ENCODE data around the gene LUM.
"Not testable (repeated sequence)": the region's sequence is repeated elsewhere in the genome, so short reads cannot be mapped to it uniquely, and the experiment has no call there.

The LUM gene

GRCh38 chr12:91109581-91110310 lies 1.5 kb downstream of the LUM start:
- no peak for DNase-seq (ENCODE audit: low read depth)

GRCh38 chr12:91109148-91109564 lies 2.1 kb downstream of the LUM start:
- peak; percentile 3 for DNase-seq (ENCODE audit: low read depth)

GRCh38 chr12:91108196-91108755 lies 3.0 kb downstream of the LUM start:
- DNase-seq (ENCODE audit: low read depth): no peak

GRCh38 chr12:91106283-91106682 lies 5.0 kb downstream of the LUM start:
- DNase-seq (ENCODE audit: low read depth): no peak

DNA sequence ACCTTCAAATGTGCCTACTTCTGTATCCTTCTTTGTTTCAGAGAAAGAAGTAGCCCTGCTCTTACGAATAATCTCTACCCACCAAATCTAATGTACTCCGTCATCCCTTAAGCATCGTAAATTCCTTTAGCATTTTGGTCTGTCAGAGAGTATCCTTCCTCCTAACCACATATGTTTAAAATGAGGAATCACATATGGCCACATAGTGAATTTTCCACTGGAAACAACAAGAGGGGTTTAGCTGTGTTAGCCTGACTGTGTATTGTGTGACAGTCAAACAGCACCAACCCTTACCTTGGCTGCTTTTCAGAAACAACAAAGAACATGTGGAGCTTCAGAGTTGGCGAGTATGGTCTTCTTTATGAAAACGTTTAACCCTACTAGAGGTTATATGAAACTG lies 5.5 kb downstream of the LUM start:
- no peak for DNase-seq (ENCODE audit: low read depth)

DNA sequence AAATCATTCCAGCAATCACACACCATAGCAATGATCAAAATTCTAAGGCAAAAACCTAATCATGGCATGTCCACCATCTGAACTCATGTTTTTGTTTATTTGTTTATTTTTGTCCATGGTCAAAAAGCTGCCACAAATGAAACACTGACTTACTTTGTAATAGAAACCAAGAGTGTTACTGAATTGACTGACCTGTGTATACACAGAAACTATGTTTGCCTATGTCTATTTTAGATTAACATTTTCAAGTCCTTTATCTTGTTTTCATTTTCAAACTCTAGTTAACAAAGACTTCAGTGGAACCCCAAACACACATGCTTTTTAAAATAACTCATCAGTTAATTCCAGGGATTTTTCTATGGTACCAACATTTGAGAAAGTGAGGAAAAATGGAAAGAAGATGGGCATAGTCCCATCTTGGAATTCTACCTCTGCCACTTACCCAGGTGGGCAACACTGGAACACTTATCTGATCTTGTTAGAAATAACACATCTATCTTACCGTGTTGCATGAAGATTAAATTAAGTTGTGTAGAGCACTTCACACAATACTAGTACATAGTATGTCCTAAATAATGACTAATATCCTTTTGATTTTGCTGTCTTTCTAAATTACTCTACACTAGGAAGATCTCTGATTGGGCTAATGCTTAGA lies 6.4 kb downstream of the LUM start:
- DNase-seq (ENCODE audit: low read depth): no peak

GRCh38 chr12:91103624-91104023 lies 7.7 kb downstream of the LUM start:
- no peak for DNase-seq (ENCODE audit: low read depth)

GRCh38 chr12:91103101-91103500 lies 8.2 kb downstream of the LUM start:
- DNase-seq (ENCODE audit: low read depth): no peak

DNA sequence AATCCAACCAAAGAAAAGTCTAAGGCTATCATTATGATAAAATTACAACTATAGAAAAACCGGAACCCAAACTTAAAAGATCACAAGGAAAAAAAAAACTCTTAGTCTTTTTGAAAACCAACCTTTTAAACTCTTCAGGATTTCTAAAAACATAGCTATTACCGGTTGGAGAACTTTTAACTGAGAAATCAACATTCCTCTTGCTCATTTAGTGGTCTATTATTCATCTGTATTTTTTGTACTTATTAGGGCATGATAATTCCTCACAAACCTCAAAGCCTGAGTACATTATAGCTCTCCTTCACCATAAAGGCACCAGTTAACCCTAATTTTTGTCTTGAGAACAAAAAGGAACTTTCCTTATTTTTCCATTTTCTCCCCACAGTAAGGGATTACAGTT lies 10.4 kb downstream of the LUM start:
- no peak for DNase-seq (ENCODE audit: low read depth)

DNA sequence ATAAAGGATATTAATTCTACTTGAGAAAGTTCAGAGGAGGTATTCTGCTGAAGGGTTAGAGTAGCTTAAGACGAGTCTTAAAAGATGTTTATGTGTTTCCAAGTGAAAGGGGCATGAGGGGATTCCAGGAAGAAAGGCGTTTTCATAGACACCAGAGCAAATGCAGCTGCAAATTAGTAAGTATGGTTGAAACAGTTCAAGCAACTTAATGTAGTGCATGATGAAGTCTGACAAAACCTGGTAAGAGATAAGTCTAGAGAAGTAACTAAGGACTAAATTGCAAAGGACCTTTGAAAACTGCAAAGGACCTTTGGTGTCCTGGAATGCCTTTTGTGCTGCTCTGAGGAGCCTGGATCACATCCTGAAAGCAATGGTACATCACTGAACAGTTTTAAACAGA lies 11.5 kb downstream of the LUM start:
- DNase-seq (ENCODE audit: low read depth): no peak

DNA sequence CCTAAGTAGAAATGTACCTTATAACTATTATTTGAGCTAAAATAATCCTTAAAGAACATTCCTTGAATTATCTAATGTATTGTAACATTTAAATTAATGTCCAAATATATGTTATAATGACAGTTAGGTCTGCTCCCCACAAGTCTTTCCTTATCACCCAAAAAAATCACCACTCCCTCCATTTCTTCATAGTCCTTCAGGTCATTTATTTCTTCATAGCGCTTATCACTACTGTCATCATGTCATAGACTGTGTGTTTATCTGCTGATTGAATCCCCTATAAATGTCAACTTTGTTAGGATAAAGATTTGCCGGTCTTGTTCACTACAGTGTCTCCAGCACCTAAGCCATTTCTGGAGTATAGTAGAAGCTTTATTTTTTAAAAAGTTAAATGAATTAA lies 12.0 kb downstream of the LUM start:
- no peak for DNase-seq (ENCODE audit: low read depth)

DNA sequence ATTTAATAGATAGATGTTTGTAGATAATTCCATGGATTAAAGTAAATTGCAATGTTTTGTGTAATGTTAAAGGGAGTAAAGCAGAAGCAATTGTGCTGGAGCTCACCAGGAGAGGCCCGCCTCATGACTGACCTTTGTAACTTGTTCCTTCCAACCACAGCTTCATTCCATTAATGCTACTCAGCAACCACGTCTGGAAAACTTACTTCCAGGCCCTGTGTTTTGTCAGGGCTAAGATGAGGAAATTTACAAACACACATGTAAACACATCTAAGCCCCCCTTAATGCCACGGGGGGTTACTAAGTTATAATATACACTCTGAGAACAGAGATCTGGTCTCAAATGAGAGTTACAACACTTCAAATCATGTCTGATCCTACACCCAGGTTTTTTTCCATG lies 12.4 kb downstream of the LUM start:
- DNase-seq (ENCODE audit: low read depth): no peak

- DNase-seq (ENCODE audit: low read depth): no peak
Observed at GRCh38 chr12:91098461-91098860, 12.8 kb downstream of the LUM start.

- no peak for DNase-seq (ENCODE audit: low read depth)
Observed at GRCh38 chr12:91094957-91095356, 16.3 kb downstream of the LUM start.

- DNase-seq (ENCODE audit: low read depth): no peak
Observed at GRCh38 chr12:91094032-91094662, 17.1 kb downstream of the LUM start.

DNA sequence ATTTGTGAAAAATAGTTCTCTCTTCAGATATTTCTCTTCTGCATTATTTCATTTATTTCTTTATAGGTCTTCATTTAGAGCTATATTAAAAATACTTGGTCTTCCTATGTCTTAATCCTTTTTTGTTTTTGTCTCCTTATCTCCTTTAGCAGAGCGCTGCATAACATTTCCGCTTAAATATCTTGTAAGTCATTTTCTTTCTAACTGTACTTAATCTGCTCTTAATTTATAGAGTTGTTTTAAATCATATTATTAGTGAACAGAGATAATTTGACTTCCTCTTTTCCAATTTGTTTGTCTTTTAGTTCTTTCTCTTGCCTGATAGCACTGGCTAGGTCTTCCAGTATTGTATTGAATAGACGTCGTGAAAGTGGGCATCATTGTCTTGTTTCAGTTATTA lies 18.0 kb downstream of the LUM start:
- DNase-seq (ENCODE audit: low read depth): no peak

- DNase-seq (ENCODE audit: low read depth): no peak
Observed at GRCh38 chr12:91091916-91092715, 19.2 kb downstream of the LUM start.

- not testable (repeated sequence) for DNase-seq (ENCODE audit: low read depth)
Observed at GRCh38 chr12:91089953-91090352, 21.3 kb downstream of the LUM start.

DNA sequence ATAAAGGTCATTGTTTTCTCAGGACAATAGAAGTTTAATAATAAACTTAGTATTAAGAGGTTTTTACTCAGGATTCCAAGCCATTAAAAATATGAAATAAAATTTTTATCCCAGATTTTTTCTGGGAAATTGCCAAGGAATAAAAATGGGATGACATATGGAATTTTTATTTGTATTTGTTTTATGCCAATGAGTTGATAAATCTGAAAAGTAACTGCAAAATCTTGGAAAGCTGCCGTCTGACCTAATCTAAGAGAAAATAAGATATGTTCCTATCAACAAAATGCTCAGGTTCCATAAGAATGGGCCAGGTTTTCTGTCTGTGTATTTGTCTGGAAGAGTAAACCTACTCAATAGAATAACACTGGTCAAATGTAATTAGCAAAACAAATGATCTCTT lies 31.3 kb downstream of the LUM start:
- DNase-seq (ENCODE audit: low read depth): no peak

DNA sequence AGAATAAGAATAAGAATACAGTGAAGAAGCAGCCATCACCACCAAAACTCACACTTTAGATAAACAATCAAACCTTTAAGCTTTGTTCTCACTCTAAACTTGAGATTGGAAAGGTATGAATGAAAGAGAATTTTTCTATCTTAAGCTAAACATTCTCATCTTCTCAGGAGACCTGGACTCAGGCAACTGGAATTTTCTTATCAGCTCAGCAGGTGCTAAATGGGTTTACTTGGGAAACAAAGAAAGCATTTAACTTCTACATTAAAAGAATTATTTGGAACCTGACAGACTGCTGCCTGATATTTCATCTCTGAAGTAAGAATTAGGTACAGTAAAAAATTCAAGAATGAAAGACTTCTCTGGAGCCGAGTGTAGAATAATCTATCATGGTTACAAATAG lies 32.8 kb downstream of the LUM start:
- no peak for DNase-seq (ENCODE audit: low read depth)

DNA sequence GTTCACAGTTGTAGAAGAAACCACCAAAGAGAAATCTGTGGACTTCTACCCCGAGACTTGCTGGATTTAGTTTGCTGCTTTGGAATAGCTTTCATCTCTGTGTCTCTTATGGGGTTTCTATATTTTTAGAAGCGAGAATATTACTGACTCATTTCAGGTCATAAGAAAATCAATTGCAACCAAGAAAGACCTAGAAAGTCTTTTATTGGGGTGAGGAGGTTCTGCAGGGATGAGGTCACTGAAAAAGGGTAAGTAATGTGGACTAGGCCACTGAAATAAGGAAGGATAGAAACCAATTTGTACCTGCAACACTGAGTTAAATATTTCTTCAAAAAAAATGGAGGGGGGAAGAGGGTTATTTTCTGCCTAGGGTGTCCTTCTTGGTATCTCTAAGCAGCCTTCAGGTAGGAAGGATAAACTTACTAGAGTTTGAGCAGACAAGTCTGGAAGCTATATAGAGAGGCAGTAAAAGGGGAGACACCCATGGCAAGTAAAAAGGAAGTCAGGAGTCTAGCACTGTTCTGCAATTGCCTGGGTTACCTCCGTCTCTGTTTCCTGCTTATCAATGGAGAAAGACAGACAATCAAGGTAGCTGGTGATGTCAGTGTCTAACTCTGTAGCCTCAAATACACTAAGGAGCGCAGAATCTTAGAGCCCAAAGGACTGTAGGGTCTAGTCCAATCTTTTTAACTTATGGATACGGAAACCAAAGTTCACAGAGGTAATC lies 33.9 kb downstream of the LUM start:
- no peak for DNase-seq (ENCODE audit: low read depth)

DNA sequence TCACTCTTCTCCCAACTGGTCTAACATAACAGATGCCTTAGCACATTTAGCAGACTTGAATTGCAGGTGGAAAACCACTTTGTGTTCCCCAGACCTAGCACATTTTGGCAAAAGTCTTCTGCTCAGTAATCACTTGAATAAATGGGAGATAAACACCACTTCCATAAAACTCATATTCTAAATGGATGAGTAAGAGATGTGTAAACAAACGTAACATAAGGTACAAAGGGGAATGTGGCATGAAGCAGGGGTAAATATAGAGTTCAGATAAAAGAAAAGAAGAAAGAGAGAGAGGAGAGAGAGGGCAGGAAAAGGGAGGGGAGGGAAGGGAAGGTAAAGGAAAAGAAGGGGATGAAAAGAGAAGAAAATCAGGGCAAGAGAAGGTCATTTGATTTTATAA lies 36.4 kb downstream of the LUM start:
- DNase-seq (ENCODE audit: low read depth): no peak
